ENCODE measurements around the gene CD101.
"Not testable (repeated sequence)": the region's sequence is repeated elsewhere in the genome, so short reads cannot be mapped to it uniquely, and the experiment has no call there.

Gene CD101

GRCh38 chr1:116971258-116971860, 30.2 kb upstream of the CD101 start:
- no peak for DNase-seq (ENCODE audit: low read depth in 1 of 2, low spot score in 1 of 2)
- TF ChIP-seq JUND (IDR thresholded peaks at IDR 0.05; ENCODE audit: low read depth): no peak
- in situ Hi-C loops (cut with HindIII; ENCODE audit: low pct_unique_long_range_greater_than_20kb, low sequenced_read_pairs): no loop called here

GRCh38 chr1:116971965-116972673, 29.4 kb upstream of the CD101 start:
- DNase-seq (ENCODE audit: low read depth in 1 of 2, low spot score in 1 of 2): no peak

DNA sequence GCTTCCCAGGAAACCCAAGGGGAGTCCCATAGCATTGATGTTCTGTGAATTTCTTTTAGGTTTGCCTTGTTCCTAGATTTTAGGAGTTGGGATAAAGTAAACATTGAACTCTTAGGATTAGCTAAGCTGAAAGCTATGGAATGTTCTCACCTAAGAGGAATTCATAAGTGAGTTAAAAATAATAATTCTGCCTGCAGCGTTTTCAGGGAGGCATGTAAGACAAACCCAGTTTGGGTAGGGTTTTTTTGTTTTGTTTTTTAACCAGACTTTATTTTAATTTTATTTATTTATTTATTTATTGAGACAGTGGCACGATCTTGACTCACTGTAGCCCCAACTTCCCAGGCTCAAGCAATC, 28.9 kb upstream of the CD101 start:
- TF ChIP-seq JUND (IDR thresholded peaks at IDR 0.05; ENCODE audit: low read depth): no peak
- in situ Hi-C loops (cut with HindIII; ENCODE audit: low pct_unique_long_range_greater_than_20kb, low sequenced_read_pairs): no loop called here
- DNase-seq (ENCODE audit: low read depth in 1 of 2, low spot score in 1 of 2): peak in 1 of 2 experiments; percentile 30

More at GRCh38 chr1:116971965-116972673, 29.4 kb upstream of the CD101 start:
- in situ Hi-C loops (cut with HindIII; ENCODE audit: low pct_unique_long_range_greater_than_20kb, low sequenced_read_pairs): no loop called here
- no peak for TF ChIP-seq JUND (IDR thresholded peaks at IDR 0.05; ENCODE audit: low read depth)

DNA sequence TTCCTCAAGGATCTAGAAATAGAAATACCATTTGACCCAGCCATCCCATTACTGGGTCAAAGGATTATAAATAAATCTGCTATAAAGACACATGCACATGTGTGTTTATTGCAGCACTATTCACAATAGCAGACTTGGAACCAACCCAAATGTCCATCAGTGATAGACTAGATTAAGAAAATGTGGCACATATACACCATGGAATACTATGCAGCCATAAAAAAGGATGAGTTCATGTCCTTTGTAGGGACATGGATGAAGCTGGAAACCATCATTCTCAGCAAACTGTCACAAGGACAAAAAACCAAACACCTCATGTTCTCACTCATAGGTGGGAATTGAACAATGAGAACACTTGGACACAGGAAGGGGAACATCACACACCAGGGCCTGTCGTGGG, 21.3 kb upstream of the CD101 start:
- DNase-seq (ENCODE audit: low read depth in 1 of 2, low spot score in 1 of 2): not testable (repeated sequence)

DNA sequence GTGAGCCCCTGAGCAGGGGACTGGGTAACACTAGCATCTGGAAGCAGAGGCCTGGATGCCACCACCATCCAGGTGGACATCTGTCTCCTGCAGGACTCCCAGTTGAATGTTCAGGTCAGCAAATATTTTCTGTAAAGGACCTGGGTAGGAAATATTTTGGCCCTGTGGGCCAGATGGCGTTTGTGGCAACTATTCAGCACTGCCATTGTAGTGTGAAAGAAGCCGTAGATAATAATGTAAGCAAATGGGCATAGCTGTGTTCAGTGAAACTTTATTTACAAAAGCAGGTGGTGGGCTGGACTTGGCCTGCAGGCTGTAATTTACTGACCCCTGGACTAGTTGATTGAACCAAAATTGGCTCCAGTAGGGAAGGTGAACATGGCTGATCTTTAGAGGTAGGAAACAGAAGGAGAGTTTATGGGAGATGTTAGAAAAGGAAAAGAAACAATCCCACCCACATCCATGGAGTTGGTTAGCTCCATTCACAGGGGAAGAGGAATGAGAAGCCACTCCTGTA, 20.0 kb upstream of the CD101 start:
- TF ChIP-seq JUND (IDR thresholded peaks at IDR 0.05; ENCODE audit: low read depth): no peak
- in situ Hi-C loops (cut with HindIII; ENCODE audit: low pct_unique_long_range_greater_than_20kb, low sequenced_read_pairs): no loop called here
- DNase-seq (ENCODE audit: low read depth in 1 of 2, low spot score in 1 of 2): no peak

More for the DNA sequence above, 21.3 kb upstream of the CD101 start:
- in situ Hi-C loops (cut with HindIII; ENCODE audit: low pct_unique_long_range_greater_than_20kb, low sequenced_read_pairs): not testable (repeated sequence)

DNA sequence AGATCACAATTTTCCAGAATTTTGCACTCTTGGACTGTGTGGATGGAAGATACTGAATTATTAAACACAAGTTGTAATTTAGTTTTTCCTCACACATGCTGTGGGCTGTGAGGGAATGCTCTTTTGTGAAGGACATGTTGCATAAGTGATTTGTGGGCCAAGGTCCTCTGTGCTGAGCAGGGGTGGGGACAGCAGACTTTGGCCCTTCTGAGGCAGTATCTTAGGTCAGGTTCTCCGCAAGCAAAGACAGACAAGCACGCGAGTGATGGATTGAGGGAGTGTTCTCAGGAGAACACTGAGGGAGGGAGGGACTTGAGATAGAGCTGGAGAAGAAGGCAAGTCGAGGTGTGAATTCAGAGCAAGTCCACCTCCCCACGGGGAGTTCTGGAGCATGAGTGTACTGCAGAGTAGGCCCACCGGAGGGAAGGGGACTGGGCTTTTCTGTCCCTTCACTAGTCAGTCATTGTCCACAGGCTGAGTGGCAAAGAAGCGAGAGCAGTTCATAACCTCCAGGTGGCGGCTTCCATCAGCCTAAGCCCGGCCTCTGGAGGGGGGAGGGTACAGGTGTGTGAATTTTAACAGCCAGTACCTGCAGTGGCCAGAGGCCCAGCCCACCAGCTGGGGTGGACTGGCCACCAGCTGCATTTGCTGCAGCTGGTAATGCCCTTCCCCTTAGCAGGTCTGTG, 19.1 kb upstream of the CD101 start:
- no peak for TF ChIP-seq JUND (IDR thresholded peaks at IDR 0.05; ENCODE audit: low read depth)
- in situ Hi-C loops (cut with HindIII; ENCODE audit: low pct_unique_long_range_greater_than_20kb, low sequenced_read_pairs): no loop called here
- DNase-seq (ENCODE audit: low read depth in 1 of 2, low spot score in 1 of 2): peak in 1 of 2 experiments; percentile 54

DNA sequence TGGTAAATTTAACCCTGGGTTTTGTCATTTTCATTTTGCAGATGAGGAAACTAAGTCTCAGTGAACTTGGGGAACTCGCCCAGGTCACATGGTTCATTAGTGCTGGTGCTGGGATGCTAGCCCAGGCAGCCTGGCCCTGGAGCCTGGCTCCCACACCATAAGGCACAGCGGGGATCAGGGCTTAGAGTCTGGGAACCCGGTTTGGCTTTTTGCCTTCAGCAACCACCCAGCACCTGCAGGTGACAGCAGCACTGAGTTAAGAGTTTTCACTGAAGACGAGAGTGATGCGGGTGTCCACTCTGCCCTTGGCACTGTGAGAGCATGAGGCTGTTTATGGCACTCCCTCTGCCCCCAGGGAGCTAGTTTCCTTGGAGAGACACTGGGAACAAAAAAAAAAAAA, 18.4 kb upstream of the CD101 start:
- in situ Hi-C loops (cut with HindIII; ENCODE audit: low pct_unique_long_range_greater_than_20kb, low sequenced_read_pairs): no loop called here
- DNase-seq (ENCODE audit: low read depth in 1 of 2, low spot score in 1 of 2): no peak
- no peak for TF ChIP-seq JUND (IDR thresholded peaks at IDR 0.05; ENCODE audit: low read depth)

DNA sequence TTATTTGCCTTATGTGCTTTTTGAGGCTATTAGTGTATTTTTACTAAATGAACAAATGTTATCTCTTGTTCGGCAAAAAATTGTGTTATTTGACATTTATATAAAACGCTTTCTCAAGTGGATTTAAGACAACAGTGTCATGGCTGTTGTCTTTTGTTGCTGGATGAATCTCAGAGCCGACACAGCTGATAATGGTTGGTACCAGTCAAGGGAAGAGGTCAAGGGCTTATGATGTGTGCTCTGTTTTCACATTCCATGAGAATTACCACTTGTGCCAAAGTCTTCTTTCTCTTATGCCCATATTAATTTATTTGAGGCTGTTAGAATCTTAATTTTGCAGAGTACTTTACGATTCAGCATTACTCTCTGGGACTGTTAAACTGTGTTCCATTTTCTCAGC, 17.9 kb upstream of the CD101 start:
- no peak for DNase-seq (ENCODE audit: low read depth in 1 of 2, low spot score in 1 of 2)
- no peak for TF ChIP-seq JUND (IDR thresholded peaks at IDR 0.05; ENCODE audit: low read depth)
- in situ Hi-C loops (cut with HindIII; ENCODE audit: low pct_unique_long_range_greater_than_20kb, low sequenced_read_pairs): no loop called here

GRCh38 chr1:116984406-116985160, 17.0 kb upstream of the CD101 start:
- no peak for TF ChIP-seq JUND (IDR thresholded peaks at IDR 0.05; ENCODE audit: low read depth)
- DNase-seq (ENCODE audit: low read depth in 1 of 2, low spot score in 1 of 2): no peak
- in situ Hi-C loops (cut with HindIII; ENCODE audit: low pct_unique_long_range_greater_than_20kb, low sequenced_read_pairs): no loop called here

DNA sequence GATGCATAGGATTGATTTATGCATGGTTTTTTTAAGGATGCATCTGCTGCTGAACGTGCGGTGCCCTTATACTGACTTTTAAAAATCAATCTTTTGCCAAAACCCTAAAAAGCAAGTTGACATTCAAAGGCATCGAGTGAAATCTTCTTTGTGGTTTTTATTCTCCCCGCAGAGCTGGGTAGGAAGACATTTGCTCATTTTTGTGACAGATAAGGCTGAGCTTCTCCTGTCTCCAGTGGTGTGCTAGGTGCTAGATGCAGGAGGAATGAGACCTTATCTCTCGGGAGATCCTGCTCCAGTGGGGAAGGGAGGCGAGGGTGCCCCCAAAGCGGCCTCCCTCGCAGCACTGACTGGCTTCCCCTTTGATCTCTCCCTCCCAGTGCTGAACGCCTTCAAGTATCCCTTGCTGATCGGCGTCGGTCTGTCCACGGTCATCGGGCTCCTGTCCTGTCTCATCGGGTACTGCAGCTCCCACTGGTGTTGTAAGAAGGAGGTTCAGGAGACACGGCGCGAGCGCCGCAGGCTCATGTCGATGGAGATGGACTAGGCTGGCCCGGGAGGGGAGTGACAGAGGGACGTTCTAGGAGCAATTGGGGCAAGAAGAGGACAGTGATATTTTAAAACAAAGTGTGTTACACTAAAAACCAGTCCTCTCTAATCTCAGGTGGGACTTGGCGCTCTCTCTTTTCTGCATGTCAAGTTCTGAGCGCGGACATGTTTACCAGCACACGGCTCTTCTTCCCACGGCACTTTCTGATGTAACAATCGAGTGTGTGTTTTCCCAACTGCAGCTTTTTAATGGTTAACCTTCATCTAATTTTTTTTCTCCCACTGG, 14.9 kb upstream of the CD101 start:
- no peak for DNase-seq (ENCODE audit: low read depth in 1 of 2, low spot score in 1 of 2)
- in situ Hi-C loops (cut with HindIII; ENCODE audit: low pct_unique_long_range_greater_than_20kb, low sequenced_read_pairs): no loop called here
- no peak for TF ChIP-seq JUND (IDR thresholded peaks at IDR 0.05; ENCODE audit: low read depth)

GRCh38 chr1:116987256-116987555, 14.4 kb upstream of the CD101 start:
- DNase-seq (ENCODE audit: low read depth in 1 of 2, low spot score in 1 of 2): no peak

DNA sequence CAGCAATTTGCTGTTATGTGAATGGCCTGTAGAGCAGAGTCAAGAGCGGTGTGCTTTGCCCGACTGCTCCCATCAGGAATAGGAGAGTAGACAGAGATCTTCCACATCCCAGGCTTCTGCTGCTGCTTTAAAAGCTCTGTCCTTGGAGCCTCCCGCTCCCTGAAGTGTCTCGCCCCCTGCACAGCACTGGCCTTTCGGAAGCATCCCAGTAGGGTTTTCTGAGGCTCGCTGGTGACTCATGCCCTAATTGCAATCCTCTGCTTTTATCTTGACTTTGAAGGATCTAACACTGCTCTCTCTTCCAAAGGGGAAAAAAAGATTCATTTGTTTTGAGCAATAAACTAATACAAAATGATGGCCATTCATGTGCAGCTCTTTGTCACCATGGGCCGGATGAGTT, 13.3 kb upstream of the CD101 start:
- DNase-seq (ENCODE audit: low read depth in 1 of 2, low spot score in 1 of 2): no peak
- TF ChIP-seq JUND (IDR thresholded peaks at IDR 0.05; ENCODE audit: low read depth): no peak
- in situ Hi-C loops (cut with HindIII; ENCODE audit: low pct_unique_long_range_greater_than_20kb, low sequenced_read_pairs): no loop called here

More at GRCh38 chr1:116987256-116987555, 14.4 kb upstream of the CD101 start:
- in situ Hi-C loops (cut with HindIII; ENCODE audit: low pct_unique_long_range_greater_than_20kb, low sequenced_read_pairs): no loop called here
- TF ChIP-seq JUND (IDR thresholded peaks at IDR 0.05; ENCODE audit: low read depth): no peak
